Measurements from ENCODE around the gene ZNF263. TPM values are rescaled to one million over a fixed set of nuclear protein-coding genes. Genes with fewer than 3 reads are reported as not detected.

Gene ZNF263
- total and polyA plus RNA-seq, 9 of the 15 experiments (the other 6 are each of a cell fraction or from before 2014, with no cell fraction given): 4.6 to 48.3 (median 31.8) TPM

DNA sequence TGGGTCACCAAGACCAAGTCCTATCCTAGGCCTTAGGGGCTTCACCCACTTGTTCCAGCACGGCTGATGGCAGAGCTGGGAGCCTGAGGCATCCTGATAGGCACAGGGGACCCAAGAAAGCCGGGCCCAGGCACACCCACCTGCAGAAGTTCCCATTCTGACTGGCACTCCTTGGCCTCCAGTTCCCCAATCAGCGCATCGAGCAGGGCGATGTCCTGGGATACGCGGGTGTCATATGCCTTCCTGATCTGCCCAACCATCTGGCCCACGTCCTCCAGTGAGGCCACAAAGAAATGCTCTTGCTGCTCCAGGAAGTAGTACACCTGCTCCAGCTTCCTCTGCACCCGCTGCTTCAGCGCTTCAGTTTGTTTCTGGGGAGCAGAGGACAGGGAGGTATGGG lies 36.4 kb upstream of the ZNF263 start:
- Histone ChIP-seq H3K4me1 (replicated peaks in 1 of 2; ENCODE audit: control insufficient read depth in 2 of 2, insufficient read depth in 2 of 2, low read length in 2 of 2) (peaks cover 0 to 5% of the 10 kb centered on the region in 2 experiments; a peak in 1 of 5 replicates), H3K36me3 (ENCODE audit: control insufficient read depth, insufficient read depth, low read length) (no peaks in the 10 kb centered on the region), H3K27ac (ENCODE audit: extremely low read depth, low read depth, low read length) (no peak overlapping the region), H3K9me1 (ENCODE audit: control insufficient read depth, insufficient read depth, low read length) (no peaks in the 10 kb centered on the region), H3K79me2 (ENCODE audit: control insufficient read depth, insufficient read depth, low read length) (no peaks in the 10 kb centered on the region), H3K4me3 (no peak overlapping the region), H3K9me3 (replicated peaks; ENCODE audit: control insufficient read depth, insufficient read depth, low read depth, low read length) (peaks cover 4% of the 10 kb centered on the region), H3K4me2 (ENCODE audit: insufficient read depth, low read length) (no peak overlapping the region), H2AFZ (ENCODE audit: low read depth, low read length) (no peak overlapping the region), H3K9ac (ENCODE audit: insufficient read depth in 1 of 2, low read depth in 2 of 2, low read length in 2 of 2) (no peak overlapping the region), H3K27me3 (ENCODE audit: control insufficient read depth in 2 of 2, insufficient read depth in 2 of 2, low read length in 2 of 2) (peaks cover 28 to 70% of the 10 kb centered on the region in 2 experiments), H4K20me1 (replicated peaks; ENCODE audit: control insufficient read depth, insufficient read depth, low read length) (no peaks in the 10 kb centered on the region)
- intact Hi-C loops (cut with micrococcal nuclease): no loop called here
- in situ Hi-C loops (cut with MboI): no loop called here
- no peak for ATAC-seq
- TF ChIP-seq ZNF212 (CRISPR knock-in tag; IDR thresholded peaks at IDR 0.05) (no peak), ZBTB43 (CRISPR knock-in tag; IDR thresholded peaks at IDR 0.05) (no peak), TOE1 (IDR thresholded peaks at IDR 0.05; ENCODE audit: borderline replicate concordance) (no peak), TOE1 (CRISPR knock-in tag; IDR thresholded peaks at IDR 0.05; ENCODE audit: borderline replicate concordance, low read depth) (no peak), ELK1 (CRISPR knock-in tag; IDR thresholded peaks at IDR 0.05) (no peak), RREB1 (CRISPR knock-in tag; IDR thresholded peaks at IDR 0.05) (no peak)
- POLR2A ChIA-PET: no interaction called here
- DNase-seq (ENCODE audit: extremely low read depth in 1 of 4, low spot score in 3 of 4): no peak
- BruUV-seq (replicated peaks): no TSS peak
- no peak for FAIRE-seq
- WGBS (ENCODE audit: insufficient coverage, low coverage, missing lambda C conversion rate): 32% methylated on average over 8 of the region's 10 CpGs
- CTCF ChIA-PET (ENCODE audit: low intra/inter-chr PET ratio): no interaction called here
